B cell (primary cell): ENCODE results near the gene DCAKD.

Experiments used
- CTCF ChIP-seq: fragments of 200-600 bp; IDR thresholded peaks from one replicate; pipeline ENCODE4 v1.8.0; 2022; ENCODE audit warnings: antibody characterized with exemption, mild to moderate bottlenecking
- EZH2 ChIP-seq: IDR thresholded peaks from 2 replicates; pipeline ENCODE4 v1.6.1; 2012; ENCODE audit warnings: borderline replicate concordance, low read depth, mild to moderate bottlenecking, moderate library complexity, low read length; ENCODE audit not compliant: insufficient read depth, poor library complexity, severe bottlenecking

- TF ChIP-seq CTCF, result no peak
- no peak for TF ChIP-seq EZH2
Measured at GRCh38 chr17:45061606-45062205, 10.3 kb upstream of the DCAKD start.
